ENCODE data around the gene SMIM33. TPM values are rescaled to one million over a fixed set of nuclear protein-coding genes. Genes with fewer than 3 reads are reported as not detected.
"Not testable (repeated sequence)": the region's sequence is repeated elsewhere in the genome, so short reads cannot be mapped to it uniquely, and the experiment has no call there.

SMIM33 gene
- total and polyA plus RNA-seq, 2 of the 13 experiments (the other 11 are each of a cell fraction or from before 2014, with no cell fraction given), result not detected

DNA sequence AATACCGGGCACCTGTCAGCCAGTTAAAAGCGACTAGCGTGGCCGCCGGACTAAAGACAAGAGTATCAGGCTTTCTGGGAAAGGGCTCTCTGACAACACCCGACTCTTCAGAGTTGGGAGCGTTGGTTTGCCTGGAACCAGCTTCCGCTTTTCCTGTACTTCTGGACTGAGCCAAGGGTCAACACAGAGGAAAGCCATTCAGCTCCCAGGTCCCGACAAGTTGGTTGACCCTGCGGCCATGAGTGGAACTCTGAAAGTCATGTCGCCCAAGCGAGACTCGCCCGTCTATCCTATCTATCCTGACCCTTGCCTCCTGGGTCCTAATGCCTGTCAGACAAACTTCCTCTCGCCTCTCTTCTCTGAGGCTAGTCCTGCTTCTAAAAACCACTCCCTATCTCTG is 33.1 kb downstream of the SMIM33 start (continued):
- 0 out of 2 replicates have a peak, but pooled peaks have one; percentile 80 for TF ChIP-seq SMYD3 (CRISPR knock-in tag; IDR thresholded peaks at IDR 0.05)
- TF ChIP-seq RCOR2 (CRISPR knock-in tag; IDR thresholded peaks at IDR 0.05), result 0 out of 2 replicates have a peak, but pooled peaks have one; percentile 20
- TF ChIP-seq, protein P1, sequence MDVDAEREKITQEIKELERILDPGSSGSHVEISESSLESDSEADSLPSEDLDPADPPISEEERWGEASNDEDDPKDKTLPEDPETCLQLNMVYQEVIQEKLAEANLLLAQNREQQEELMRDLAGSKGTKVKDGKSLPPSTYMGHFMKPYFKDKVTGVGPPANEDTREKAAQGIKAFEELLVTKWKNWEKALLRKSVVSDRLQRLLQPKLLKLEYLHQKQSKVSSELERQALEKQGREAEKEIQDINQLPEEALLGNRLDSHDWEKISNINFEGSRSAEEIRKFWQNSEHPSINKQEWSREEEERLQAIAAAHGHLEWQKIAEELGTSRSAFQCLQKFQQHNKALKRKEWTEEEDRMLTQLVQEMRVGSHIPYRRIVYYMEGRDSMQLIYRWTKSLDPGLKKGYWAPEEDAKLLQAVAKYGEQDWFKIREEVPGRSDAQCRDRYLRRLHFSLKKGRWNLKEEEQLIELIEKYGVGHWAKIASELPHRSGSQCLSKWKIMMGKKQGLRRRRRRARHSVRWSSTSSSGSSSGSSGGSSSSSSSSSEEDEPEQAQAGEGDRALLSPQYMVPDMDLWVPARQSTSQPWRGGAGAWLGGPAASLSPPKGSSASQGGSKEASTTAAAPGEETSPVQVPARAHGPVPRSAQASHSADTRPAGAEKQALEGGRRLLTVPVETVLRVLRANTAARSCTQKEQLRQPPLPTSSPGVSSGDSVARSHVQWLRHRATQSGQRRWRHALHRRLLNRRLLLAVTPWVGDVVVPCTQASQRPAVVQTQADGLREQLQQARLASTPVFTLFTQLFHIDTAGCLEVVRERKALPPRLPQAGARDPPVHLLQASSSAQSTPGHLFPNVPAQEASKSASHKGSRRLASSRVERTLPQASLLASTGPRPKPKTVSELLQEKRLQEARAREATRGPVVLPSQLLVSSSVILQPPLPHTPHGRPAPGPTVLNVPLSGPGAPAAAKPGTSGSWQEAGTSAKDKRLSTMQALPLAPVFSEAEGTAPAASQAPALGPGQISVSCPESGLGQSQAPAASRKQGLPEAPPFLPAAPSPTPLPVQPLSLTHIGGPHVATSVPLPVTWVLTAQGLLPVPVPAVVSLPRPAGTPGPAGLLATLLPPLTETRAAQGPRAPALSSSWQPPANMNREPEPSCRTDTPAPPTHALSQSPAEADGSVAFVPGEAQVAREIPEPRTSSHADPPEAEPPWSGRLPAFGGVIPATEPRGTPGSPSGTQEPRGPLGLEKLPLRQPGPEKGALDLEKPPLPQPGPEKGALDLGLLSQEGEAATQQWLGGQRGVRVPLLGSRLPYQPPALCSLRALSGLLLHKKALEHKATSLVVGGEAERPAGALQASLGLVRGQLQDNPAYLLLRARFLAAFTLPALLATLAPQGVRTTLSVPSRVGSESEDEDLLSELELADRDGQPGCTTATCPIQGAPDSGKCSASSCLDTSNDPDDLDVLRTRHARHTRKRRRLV (CRISPR knock-in tag; IDR thresholded peaks at IDR 0.05), result 0 out of 2 replicates have a peak, but pooled peaks have one; percentile 19
- not testable (repeated sequence) for TF ChIP-seq SOX13 (IDR thresholded peaks at IDR 0.05)
- TF ChIP-seq SOX13 (CRISPR knock-in tag; conservative IDR thresholded peaks at IDR 0.05 in 1 of 2, IDR thresholded peaks at IDR 0.05 in 1 of 2), result peak in 1 of 2 experiments; percentile 37; a peak in 1 of 4 replicates
- TF ChIP-seq HNF4G (IDR thresholded peaks at IDR 0.05; ENCODE audit: borderline replicate concordance, low read depth, low read length), result peak; percentile 6; the same call in 1 of the 2 replicates
- TF ChIP-seq HNF4G (CRISPR knock-in tag; IDR thresholded peaks at IDR 0.05; ENCODE audit: borderline replicate concordance, low read depth), result peak; percentile 44; the same call in 1 of the 2 replicates
- peak; percentile 28 for TF ChIP-seq ZNF781 (CRISPR knock-in tag; IDR thresholded peaks at IDR 0.05; ENCODE audit: borderline replicate concordance, not compliant biosample characterization)
- TF ChIP-seq GATAD2A (CRISPR knock-in tag; IDR thresholded peaks at IDR 0.05), result peak; percentile 38; the same call in 1 of the 2 replicates
- peak; percentile 94 for TF ChIP-seq SAP130 (CRISPR knock-in tag; IDR thresholded peaks at IDR 0.05; ENCODE audit: low read depth)
- peak; percentile 61; the same call in 1 of the 2 replicates for TF ChIP-seq REPIN1 (CRISPR knock-in tag; IDR thresholded peaks at IDR 0.05; ENCODE audit: borderline replicate concordance, low read depth)
- TF ChIP-seq, protein P2, sequence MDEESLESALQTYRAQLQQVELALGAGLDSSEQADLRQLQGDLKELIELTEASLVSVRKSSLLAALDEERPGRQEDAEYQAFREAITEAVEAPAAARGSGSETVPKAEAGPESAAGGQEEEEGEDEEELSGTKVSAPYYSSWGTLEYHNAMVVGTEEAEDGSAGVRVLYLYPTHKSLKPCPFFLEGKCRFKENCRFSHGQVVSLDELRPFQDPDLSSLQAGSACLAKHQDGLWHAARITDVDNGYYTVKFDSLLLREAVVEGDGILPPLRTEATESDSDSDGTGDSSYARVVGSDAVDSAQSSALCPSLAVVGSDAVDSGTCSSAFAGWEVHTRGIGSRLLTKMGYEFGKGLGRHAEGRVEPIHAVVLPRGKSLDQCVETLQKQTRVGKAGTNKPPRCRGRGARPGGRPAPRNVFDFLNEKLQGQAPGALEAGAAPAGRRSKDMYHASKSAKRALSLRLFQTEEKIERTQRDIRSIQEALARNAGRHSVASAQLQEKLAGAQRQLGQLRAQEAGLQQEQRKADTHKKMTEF (CRISPR knock-in tag; IDR thresholded peaks at IDR 0.05), result 0 out of 2 replicates have a peak, but pooled peaks have one; percentile 19
- TF ChIP-seq REL (CRISPR knock-in tag; conservative IDR thresholded peaks at IDR 0.05), result 0 out of 2 replicates have a peak, but pooled peaks have one; percentile 19
- peak; percentile 40 for TF ChIP-seq MED8 (CRISPR knock-in tag; IDR thresholded peaks at IDR 0.05; ENCODE audit: insufficient replicate concordance)
- TF ChIP-seq SALL1 (CRISPR knock-in tag; IDR thresholded peaks at IDR 0.05), result peak; percentile 73
- TF ChIP-seq IRF2 (CRISPR knock-in tag; IDR thresholded peaks at IDR 0.05), result peak; percentile 78
- peak; percentile 84 for TF ChIP-seq YY1 (IDR thresholded peaks at IDR 0.05; ENCODE audit: insufficient read depth, insufficient replicate concordance, low read depth, low read length)
- peak; percentile 12; the same call in 1 of the 2 replicates for TF ChIP-seq ELF1 (CRISPR knock-in tag; IDR thresholded peaks at IDR 0.05)
- TF ChIP-seq PHF20 (CRISPR knock-in tag; IDR thresholded peaks at IDR 0.05), result peak; percentile 45; the same call in 1 of the 2 replicates
- TF ChIP-seq, protein P3, sequence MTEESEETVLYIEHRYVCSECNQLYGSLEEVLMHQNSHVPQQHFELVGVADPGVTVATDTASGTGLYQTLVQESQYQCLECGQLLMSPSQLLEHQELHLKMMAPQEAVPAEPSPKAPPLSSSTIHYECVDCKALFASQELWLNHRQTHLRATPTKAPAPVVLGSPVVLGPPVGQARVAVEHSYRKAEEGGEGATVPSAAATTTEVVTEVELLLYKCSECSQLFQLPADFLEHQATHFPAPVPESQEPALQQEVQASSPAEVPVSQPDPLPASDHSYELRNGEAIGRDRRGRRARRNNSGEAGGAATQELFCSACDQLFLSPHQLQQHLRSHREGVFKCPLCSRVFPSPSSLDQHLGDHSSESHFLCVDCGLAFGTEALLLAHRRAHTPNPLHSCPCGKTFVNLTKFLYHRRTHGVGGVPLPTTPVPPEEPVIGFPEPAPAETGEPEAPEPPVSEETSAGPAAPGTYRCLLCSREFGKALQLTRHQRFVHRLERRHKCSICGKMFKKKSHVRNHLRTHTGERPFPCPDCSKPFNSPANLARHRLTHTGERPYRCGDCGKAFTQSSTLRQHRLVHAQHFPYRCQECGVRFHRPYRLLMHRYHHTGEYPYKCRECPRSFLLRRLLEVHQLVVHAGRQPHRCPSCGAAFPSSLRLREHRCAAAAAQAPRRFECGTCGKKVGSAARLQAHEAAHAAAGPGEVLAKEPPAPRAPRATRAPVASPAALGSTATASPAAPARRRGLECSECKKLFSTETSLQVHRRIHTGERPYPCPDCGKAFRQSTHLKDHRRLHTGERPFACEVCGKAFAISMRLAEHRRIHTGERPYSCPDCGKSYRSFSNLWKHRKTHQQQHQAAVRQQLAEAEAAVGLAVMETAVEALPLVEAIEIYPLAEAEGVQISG (CRISPR knock-in tag; IDR thresholded peaks at IDR 0.05), result peak; percentile 56
- peak; percentile 50; the same call in 1 of the 2 replicates for TF ChIP-seq MXD4 (CRISPR knock-in tag; IDR thresholded peaks at IDR 0.05)
- TF ChIP-seq RBFOX2 (IDR thresholded peaks at IDR 0.05; ENCODE audit: low read depth, low read length), result peak; percentile 17; the same call in 1 of the 2 replicates

Measured in HepG2 (cell line).